ENCODE results near the gene KCND3.

Gene KCND3

GRCh38 chr1:111888740-111889376 is 100.6 kb downstream of the KCND3 start:
- no peak for TF ChIP-seq CTCF (IDR thresholded peaks at IDR 0.05; ENCODE audit: insufficient read depth, low read length, missing control alignments)
- no peak overlapping the region for H3K4me3 ChIP-seq (ENCODE audit: low read depth, low read length)
- ChIA-PET CTCF (no interaction called here), POLR2A (no interaction called here)
- DNase-seq (ENCODE audit: low read depth, low spot score): no peak

GRCh38 chr1:111887875-111888274 is 101.6 kb downstream of the KCND3 start:
- ChIA-PET CTCF (no interaction called here), POLR2A (no interaction called here)
- no peak for TF ChIP-seq CTCF (IDR thresholded peaks at IDR 0.05; ENCODE audit: insufficient read depth, low read length, missing control alignments)

GRCh38 chr1:111887385-111887784 is 102.1 kb downstream of the KCND3 start:
- POLR2A ChIA-PET: no interaction called here
- no peak for DNase-seq (ENCODE audit: low read depth, low spot score)
- TF ChIP-seq CTCF (IDR thresholded peaks at IDR 0.05; ENCODE audit: insufficient read depth, low read length, missing control alignments): no peak
- CTCF ChIA-PET: no interaction called here
- H3K4me3 ChIP-seq (ENCODE audit: low read depth, low read length): no peak overlapping the region

More at GRCh38 chr1:111887875-111888274, 101.6 kb downstream of the KCND3 start:
- no peak for DNase-seq (ENCODE audit: low read depth, low spot score)
- H3K4me3 ChIP-seq (ENCODE audit: low read depth, low read length): no peak overlapping the region

GRCh38 chr1:111886741-111887140 is 102.7 kb downstream of the KCND3 start:
- ChIA-PET CTCF (no interaction called here), POLR2A (no interaction called here)
- no peak for DNase-seq (ENCODE audit: low read depth, low spot score)

GRCh38 chr1:111884772-111885443 is 104.6 kb downstream of the KCND3 start:
- POLR2A ChIA-PET: no interaction called here
- no peak for TF ChIP-seq CTCF (IDR thresholded peaks at IDR 0.05; ENCODE audit: insufficient read depth, low read length, missing control alignments)
- CTCF ChIA-PET: no interaction called here
- DNase-seq (ENCODE audit: low read depth, low spot score): no peak
- H3K4me3 ChIP-seq (ENCODE audit: low read depth, low read length): no peak overlapping the region

More at GRCh38 chr1:111886741-111887140, 102.7 kb downstream of the KCND3 start:
- H3K4me3 ChIP-seq (ENCODE audit: low read depth, low read length): no peak overlapping the region
- TF ChIP-seq CTCF (IDR thresholded peaks at IDR 0.05; ENCODE audit: insufficient read depth, low read length, missing control alignments): no peak

GRCh38 chr1:111882986-111883560 is 106.4 kb downstream of the KCND3 start:
- ChIA-PET POLR2A (no interaction called here), CTCF (no interaction called here)
- H3K4me3 ChIP-seq (ENCODE audit: low read depth, low read length): no peak overlapping the region
- no peak for DNase-seq (ENCODE audit: low read depth, low spot score)
- no peak for TF ChIP-seq CTCF (IDR thresholded peaks at IDR 0.05; ENCODE audit: insufficient read depth, low read length, missing control alignments)

Data from AG04449 (cell line).